Coronary artery (tissue), 2 donors: Measurements from ENCODE around the gene SMARCA4.
A peak's percentile ranks its signal among the peaks of the same experiment; 100 is the strongest.
"Not testable (repeated sequence)": the region's sequence is repeated elsewhere in the genome, so short reads cannot be mapped to it uniquely, and the experiment has no call there.

Experiments
- DNase-seq: peaks from one replicate; pipeline ENCODE4 v3.0.0-alpha.2; 2017; ENCODE audit warnings: low spot score
- H3K27ac ChIP-seq, 2 donors: fragments of 200-600 bp; sonication (generic); one replicate each; pipeline ENCODE4 v1.5.1; 2016 to 2019
- H3K4me3 ChIP-seq: fragments of 200-600 bp; sonication (generic); 2 replicates; pipeline ENCODE4 v1.5.1; 2016; ENCODE audit warnings: mild to moderate bottlenecking, moderate library complexity
- CTCF ChIP-seq: fragments of 200-600 bp; sonication (generic); IDR thresholded peaks from one replicate; pipeline ENCODE4 v1.5.1; 2019; ENCODE audit warnings: antibody characterized with exemption

The SMARCA4 gene

GRCh38 chr19:11087870-11088505, 127.2 kb downstream of the SMARCA4 start:
- peak overlapping the region; percentile 90 to 97 for H3K27ac ChIP-seq
- no peak for TF ChIP-seq CTCF
- no peak overlapping the region for H3K4me3 ChIP-seq
- no peak for DNase-seq

GRCh38 chr19:11088506-11089253, 127.8 kb downstream of the SMARCA4 start:
- Histone ChIP-seq H3K4me3 (peak overlapping the region; percentile 83), H3K27ac (peak overlapping the region; percentile 90 to 97)
- DNase-seq: no peak
- no peak for TF ChIP-seq CTCF

GRCh38 chr19:11089254-11090013, 128.6 kb downstream of the SMARCA4 start, which contains the start of gene LDLR:
LDLR (plus strand) TSS chr19:11089463; CDS start chr19:11089549, 86 bp downstream.
- TF ChIP-seq CTCF: no peak
- peak within 1 kb of the TSS; percentile 90 to 97 for H3K27ac ChIP-seq
- peak; percentile 94 for DNase-seq
- peak within 1 kb of the TSS; percentile 83 for H3K4me3 ChIP-seq

- H3K27ac ChIP-seq: peak overlapping the region; percentile 90 to 97
- peak overlapping the region; percentile 83 for H3K4me3 ChIP-seq
- DNase-seq: not testable (repeated sequence)
Measured at GRCh38 chr19:11090014-11090263, 129.1 kb downstream of the SMARCA4 start.

- peak; percentile 98 for DNase-seq
- TF ChIP-seq CTCF: no peak
- H3K4me3 ChIP-seq: peak overlapping the region; percentile 83
- peak overlapping the region; percentile 90 to 97 for H3K27ac ChIP-seq
Measured at GRCh38 chr19:11090264-11090996, 129.6 kb downstream of the SMARCA4 start.

- DNase-seq: no peak
- Histone ChIP-seq H3K27ac (peak overlapping the region; percentile 90 to 97), H3K4me3 (peak overlapping the region; percentile 83)
- no peak for TF ChIP-seq CTCF
Measured at GRCh38 chr19:11090997-11091702, 130.3 kb downstream of the SMARCA4 start.
